RCC 7860 (cell line): ENCODE data around the gene NOTCH4.
"Not testable (repeated sequence)": the region's sequence is repeated elsewhere in the genome, so short reads cannot be mapped to it uniquely, and the experiment has no call there.

Experiments used
- DNase-seq: peaks from one replicate; pipeline ENCODE4 v3.0.0-alpha.2; 2015; ENCODE audit warnings: low spot score
- FAIRE-seq: peaks from 2 replicates; lab custom pipeline; 2012; peaks lifted over from hg19 to GRCh38; lab: Jason Lieb, UNC

Gene NOTCH4

DNA sequence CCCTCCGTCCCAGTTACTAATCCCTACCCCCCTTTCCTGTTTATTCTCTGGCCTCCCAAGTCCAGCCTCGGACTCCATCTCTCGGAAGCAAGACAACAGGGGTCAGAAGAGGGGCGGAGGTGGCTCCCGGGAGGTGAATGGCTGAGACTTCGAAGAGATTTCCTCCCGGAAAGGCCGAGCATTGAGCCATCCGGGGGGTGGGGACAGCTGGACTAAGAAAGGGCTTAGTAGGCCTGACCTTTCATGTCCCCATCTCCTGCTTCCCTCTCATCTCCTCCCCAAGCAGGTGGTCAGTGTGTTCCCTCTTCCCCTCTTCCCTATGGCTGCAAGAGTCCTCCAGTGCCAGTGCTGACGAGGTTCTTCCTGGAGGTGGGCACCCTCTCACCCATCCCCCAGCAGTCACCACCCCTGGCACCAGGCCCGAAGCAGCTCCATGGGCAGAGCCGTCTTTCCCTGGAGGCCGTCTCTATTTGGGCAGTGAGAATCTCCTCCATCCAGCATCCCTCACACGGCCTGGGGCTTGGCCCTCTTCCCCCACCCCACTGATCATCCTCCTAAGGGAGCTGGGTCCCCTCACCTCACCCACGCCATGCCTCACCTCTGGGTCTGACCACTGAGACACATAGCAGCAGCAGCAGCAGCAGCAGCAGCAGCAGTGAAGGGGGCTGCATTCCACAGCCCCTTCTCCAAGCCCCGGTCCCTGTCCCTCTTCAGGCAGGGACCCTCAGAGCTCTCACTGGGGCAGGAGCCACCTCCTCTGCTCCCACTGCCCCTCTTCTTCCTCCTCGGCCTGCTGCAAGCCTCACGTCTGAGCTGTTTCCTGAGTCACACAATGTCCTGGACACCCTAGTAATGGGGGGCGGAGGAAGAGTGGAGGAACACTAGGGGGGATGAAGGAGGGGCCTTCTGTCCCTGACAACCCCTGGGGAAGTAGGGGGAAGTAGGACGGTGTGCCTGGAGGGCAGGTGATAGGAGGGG, at the start of gene NOTCH4:
NOTCH4 (minus strand) TSS at position 810 of the 978 bp plus-strand sequence; CDS start at position 671, 139 bp downstream.
- DNase-seq (no peak), FAIRE-seq (no peak)

DNA sequence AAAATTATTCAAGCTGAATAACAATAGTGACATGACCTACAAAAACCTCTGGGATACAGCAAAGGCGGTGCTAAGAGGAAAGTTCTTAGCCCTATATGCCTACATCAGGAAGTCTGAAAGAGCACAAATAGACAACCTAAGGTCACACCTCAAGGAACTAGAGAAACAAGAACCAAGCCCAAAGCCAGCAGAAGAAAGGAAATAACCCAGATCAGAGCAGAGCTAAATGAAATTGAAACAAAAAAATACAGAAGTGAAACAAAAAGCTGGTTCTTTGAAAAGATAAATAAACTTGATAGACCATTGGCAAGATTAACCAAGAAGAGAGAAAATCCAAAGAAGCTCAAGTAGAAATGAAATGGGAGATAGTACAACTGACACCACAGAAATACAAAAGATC, 47.6 kb upstream of the NOTCH4 start:
- FAIRE-seq (no peak), DNase-seq (no peak)

DNA sequence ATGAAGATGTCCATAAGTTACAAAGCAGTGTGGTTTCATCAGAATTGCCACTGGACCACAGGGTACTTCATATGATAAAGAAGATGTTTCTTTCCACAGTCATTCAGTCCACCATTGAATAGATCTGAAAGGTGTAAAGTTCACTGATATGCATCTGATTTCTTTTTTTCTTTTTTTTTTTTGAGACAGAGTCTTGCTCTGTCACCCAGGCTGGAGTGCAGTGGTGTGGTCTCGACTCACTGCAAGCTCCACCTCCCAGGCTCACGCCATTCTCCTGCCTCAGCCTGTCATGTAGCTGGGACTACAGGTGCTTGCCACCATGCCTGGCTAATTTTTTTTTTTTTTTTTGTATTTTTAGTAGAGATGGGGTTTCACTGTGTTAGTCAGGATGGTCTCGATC, 44.6 kb upstream of the NOTCH4 start:
- not testable (repeated sequence) for DNase-seq, FAIRE-seq

DNA sequence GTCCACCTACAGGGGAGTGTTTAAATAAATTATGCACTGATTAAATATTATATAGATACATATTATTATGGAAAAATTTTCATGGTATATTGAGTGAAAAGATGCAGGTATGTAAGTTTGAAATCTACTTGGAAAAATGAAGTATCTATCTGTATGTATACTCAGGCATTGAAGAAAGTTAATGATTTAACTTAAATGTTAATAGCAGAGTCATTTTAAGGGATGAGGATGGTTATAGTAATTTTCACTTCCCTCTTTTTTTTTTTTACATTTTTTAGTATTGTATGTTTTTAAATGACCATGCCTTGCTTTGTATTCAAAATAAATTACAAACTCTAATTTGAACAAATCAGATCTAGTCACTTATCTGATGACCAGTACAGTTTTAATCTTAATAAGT, 43.2 kb upstream of the NOTCH4 start:
- no peak for FAIRE-seq

DNA sequence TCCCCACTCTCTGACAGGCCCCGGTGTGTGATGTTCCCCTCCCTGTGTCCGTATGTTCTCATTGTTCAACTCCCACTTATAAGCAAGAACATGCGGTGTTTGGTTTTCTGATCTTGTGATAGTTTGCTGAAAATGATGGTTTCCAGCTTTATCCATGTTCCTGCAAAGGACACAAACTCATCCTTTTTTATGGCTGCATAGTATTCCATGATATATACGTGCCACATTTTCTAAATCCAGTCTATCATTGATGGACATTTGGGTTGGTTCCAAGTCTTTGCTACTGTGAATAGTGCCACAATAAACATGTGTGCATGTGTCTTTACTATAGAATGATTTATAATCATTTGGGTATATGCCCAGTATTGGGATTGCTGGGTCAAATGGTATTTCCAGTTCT, 33.4 kb upstream of the NOTCH4 start:
- not testable (repeated sequence) for FAIRE-seq, DNase-seq

More for the DNA sequence above, 43.2 kb upstream of the NOTCH4 start:
- DNase-seq = no peak

DNA sequence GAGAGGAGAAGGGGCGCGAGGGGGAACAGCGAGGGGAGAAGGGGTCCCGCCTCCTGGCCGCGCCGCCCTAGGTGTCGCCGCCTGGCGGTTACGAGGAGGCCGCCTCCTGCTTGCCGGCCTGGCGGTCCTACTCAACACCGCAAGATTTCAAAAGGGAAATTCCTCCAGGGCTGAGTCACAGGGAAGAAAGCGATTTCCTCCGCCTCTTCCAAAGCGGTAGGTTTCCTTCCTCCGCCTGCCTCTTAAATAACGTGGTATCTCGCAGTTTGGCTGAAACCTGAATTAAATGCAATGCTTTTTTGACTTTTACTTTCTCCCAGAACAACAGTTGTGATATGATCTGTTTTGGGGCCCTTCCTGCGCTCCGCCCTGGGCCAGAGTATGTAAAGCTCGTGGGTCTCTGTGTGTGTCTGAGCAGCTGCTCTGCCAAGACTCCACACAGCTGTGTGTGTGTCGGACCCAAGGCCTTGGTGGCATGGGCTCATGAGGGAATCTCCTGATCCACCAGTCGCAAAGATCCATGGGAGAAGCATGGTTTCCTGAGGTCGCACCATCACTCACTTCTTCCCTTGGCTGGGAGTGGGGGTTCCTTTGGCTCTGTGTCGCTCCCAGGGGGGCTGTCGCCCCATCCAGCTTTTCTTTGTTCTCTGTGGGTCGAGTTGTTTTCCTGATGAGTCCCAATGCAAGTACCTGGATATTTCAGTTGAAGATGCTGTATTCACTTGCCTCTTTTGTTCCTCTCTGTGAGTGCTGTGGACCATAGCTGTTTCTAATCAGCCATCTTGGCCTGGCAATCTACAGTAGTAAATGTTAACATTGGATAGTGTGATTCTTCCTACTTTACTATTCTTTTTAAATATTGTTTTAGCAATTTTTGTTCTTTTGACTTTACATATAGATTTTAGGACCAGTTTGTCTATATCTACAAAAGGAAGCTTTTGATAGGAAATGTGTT, 31.6 kb upstream of the NOTCH4 start:
- no peak for FAIRE-seq
- DNase-seq = peak; percentile 64

DNA sequence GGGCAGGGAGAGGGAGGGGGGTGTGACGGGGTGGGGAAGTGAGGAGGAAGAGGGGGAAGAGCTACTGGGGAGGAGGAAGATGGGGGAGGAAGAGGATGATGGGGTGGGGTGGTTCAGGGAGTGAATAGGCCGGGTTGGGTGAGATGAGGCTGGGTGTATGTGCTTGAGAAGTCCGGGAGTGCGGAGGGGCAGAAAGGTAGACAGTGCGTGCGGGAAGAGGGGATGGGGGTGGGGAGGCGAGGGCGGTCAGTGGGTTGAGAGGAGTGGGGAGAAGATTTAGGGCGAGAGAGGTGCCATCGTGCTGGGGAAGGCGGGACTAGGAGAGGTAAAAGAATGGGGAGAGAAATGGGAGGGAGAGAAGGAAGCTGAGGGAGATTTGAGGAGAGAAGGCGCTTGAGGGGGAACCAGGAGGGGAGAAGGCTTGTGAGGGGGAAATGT, 30.9 kb upstream of the NOTCH4 start:
- FAIRE-seq (no peak), DNase-seq (no peak)

DNA sequence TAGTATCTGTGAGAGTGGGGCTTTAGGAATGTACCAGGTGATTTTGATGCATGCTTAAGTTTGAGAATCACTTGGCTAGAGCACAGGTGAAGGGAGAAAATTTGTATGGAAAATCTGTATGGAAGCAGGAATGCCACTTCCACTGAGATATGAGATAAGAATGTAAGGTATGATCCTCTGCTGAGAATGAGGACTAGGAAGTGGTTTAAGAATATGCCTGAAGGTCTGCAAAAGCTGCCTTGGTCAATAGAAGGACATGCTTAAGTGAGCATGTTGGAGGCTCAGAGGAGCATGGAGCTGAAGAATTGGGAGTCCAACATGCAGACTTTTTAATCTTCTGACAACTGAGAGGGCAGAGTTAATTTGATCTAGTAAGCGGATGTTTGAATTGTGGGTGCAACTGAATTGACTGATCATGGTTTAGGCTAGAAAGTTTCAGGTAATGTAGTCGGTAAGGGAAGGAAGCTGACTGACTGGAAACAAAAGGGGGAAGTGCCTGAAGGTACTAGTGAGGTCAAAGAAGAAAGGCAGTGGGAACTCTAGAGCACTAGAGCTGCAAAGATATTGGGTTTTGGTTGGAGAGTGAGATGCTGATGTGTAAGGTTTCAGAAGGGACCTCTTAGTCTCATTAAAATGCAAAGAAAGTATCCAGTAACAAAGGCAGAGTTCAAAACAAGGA, 28.6 kb upstream of the NOTCH4 start:
- DNase-seq (no peak), FAIRE-seq (no peak)

DNA sequence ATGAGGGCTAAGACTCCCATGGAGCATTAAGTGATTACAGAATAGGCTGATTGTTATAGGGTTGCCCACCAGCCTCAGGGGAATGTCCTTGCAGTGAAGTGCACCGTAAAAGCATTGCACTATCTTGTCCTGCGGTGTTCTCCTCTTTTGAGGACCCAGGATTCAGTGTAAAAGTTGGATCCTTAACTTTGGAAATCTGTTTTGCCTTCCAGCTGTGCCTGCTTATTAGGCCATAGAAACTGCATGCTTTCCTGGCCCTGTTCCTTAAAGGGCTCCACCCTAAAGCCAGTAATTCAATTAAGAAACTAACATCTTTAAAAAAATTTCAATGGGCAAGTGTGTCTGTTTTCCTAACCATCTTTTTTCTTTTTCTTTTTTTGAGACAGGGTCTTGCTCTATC, 25.4 kb upstream of the NOTCH4 start:
- DNase-seq (no peak), FAIRE-seq (no peak)

DNA sequence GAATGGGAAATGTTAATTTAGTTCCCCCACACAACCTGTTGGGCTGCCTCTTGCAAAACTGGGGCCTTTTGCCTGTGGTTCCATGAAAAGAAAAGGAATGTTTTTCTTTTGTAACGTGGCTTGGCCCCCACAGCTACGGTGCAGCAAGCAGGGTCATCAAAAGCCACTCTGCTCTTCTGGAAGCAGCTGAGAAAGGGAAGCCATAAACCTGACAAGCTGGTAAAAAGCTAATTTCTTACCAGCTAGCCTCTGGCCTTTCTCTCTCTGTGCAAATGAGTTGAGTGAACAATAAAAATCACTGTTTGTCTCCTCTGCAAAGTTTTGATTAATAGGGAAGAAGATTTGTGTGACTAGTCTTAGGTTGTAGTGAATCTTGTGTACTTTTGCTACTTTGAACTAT, 23.5 kb upstream of the NOTCH4 start:
- FAIRE-seq = no peak
- no peak for DNase-seq

DNA sequence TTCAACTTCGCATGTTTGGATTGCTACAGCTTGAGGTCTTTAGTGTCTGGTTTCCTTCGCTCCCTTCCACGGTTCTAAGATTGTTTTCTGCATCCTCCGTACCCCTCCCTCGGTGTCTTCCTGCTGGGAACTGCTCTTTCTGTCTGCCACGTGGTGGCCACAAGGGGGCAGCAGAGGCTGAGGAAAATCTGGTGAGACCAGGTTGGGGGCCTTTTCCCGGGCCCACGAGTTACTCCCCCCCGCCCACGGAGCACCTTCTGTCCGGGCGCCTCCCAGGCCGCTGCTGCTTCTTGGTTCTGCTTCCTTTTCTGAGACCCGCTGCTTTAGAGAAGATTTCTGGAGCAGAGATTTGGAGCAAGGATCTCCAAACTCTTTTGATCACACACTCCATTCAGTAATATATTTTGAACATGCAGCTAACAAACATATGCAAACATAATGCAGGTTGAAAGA, 21.1 kb upstream of the NOTCH4 start:
- DNase-seq (peak; percentile 28), FAIRE-seq (no peak)

DNA sequence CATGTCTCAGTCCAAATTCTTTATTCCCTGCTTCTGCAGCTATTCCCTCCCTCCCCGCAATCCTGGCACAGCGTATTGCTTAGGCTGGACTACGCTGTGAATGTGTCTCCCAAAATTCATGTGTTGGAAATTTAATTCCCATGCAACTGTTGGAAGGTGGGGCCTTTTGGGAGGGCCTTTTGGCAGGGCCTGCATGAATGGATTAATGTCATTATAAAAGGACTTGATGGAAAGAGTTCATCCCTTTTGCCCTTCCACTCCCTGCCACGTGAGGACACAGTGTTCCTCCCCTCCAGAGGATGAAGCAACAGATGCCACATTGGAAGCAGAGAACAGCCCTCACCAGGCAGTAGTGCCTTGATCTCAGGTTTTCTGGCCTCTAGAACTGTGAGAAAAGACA, 20.4 kb upstream of the NOTCH4 start:
- DNase-seq (no peak), FAIRE-seq (no peak)

DNA sequence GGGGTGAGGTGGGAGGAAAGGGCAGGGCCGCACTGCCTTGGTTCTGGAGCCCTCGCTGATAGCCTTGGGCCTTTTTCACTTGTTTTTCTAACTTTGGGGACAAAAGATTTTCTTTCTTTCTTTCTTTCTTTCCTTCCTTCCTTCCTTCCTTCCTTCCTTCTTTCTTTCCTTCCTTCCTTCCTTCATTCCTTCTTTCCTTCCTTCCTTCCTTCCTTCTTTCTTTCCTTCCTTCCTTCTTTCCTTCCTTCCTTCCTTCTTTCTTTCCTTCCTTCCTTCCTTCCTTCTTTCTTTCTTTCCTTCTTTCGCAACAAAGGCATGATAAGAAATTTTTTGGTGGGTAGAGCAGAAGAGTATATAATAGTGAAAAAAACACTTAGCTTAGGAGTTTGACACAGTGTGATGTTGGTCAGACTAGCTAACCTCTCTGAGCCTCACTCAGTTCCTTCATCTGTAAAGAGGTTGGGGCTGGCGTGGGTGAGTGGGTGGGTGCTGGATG, 18.5 kb upstream of the NOTCH4 start:
- DNase-seq, FAIRE-seq: not testable (repeated sequence)

DNA sequence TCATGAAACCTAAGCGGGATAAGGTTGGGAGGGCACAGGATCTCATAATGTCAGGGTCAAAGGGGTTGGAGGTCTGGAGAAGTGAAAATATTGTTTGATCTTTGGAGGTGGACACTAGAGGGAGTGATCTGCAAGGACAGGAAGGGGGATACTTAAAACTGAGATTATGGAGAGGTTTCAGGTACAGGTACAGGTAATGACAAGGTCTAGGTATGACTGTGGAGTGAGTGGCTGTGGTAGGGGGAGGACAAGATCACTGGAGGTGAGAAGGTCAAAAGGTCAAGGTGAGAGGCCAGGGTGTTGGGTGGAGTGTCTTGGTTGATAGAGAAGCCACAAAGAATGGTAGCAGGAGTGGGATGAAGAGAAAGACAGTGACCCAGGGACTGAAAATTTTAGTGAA, 16.8 kb upstream of the NOTCH4 start:
- FAIRE-seq (no peak), DNase-seq (no peak)

DNA sequence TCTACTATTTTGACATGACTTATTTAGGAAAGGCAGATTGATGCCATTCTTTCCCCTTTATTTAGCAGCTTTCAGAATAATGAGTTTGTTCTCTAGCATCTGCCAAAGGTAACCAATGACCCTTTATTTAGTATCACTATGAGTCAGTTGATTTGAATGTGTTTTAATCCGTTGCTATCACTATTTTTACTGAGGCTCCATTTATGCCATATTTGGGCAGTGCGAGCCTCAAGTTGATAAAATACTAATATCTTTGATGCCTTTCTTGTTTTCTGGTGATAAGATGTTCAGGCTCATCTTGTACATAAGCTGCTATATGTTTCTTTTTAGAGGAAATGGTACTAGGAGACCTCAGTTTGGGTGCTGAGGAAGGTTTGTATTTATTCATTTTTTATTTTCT, 15.6 kb upstream of the NOTCH4 start:
- DNase-seq (no peak), FAIRE-seq (no peak)

DNA sequence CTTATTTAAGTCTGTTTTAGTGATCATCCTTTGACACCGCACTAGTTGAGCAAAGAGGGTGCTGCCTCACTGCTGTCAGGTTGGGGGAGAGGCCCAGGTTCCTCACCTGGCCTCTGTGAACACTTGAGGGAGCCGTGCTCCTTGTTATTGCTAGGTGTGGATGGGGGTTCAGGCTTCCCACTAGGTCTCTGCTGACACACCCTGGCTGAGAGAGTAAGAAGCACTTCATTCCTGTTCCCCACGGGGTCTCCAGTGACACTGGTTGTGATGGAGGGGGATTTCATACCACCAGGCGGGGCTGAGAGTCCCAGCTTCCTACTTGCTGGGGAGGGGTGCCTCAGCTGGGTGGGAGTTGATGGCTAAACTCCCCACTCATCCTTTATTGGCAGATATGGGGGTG, 11.1 kb upstream of the NOTCH4 start:
- DNase-seq = no peak
- FAIRE-seq = no peak

DNA sequence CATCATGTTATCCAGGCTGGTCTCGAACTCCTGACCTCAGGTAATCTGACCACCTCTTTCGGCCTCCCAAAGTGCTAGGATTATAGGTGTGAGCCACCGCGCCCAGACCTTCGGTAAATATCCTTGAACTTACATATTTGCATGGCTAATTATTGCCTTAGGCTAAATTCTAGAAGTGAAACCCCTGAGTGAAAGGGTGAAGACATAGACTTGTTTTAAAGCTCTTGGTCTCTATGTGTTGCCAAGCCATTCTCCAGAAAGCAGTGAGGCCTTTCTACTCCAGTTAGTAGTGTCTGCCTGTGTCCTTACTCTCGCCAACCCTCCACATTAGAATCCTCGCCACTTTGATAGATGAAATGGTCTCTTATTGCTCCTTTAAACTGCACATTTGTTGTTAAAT, 2.6 kb upstream of the NOTCH4 start:
- DNase-seq (no peak), FAIRE-seq (no peak)

DNA sequence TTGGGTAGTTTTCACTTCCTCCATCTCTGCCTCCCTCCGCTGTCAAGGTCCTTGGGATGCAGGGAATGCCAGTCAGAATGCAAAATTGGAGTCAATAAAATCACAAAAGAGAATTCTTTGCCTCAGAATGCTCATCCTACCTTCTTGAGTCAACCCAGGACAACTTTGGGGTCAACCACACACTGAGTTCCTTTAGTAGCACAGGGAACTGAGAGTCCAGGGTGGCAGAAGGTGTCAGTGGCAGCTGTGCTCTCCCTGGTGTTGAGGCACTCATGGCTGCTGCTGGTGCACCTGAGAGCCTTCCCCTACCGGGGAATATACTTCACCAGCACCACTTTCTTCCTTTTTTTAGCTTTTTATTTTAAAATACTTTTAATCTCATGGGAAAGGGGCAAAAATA, 829 bp upstream of the NOTCH4 start:
- DNase-seq (no peak), FAIRE-seq (no peak)

DNA sequence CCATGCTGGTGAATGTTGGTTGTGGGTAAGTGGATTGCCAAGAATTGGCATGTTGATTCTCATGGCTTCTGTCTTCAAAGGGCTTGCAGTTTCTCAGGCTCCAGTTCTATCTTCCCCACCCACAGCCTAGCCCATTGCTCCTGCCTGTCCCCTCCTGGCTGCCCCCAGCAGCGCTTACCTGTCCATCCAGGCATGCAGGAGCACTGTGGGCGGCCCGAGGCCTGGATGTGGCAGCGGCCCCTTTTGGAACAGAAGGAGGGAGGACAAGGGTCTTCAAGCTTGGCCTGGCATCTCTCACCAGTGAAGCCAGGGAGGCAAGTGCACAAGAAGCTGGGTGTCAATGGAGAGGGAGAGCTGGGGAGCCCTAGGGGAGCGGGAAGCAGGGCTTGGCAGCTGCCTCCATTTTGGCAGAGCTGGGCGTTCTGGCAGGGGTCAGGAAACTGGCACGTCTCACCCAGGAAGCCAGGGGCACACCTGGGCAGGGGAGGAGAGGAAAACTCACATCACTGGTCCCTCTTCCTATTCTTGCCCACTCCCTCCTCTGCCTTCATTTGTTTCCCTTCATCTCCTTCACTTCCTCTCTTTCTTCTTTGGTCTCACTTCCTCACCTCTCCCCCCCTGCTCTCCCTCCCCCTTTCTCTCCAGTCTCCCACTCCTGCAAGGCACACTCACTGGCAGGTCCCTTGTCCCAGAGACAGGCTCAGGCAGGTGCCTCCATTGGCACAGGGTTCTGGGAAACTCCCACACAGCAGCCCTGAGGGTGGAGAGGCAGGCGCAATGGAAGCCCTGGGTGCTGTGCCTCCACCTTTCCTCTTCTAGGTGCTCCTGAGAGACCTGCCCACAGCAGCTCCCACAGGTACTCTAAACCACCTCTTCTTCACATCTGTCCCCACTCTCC, 1.3 kb downstream of the NOTCH4 start:
- FAIRE-seq = no peak
- DNase-seq = no peak

DNA sequence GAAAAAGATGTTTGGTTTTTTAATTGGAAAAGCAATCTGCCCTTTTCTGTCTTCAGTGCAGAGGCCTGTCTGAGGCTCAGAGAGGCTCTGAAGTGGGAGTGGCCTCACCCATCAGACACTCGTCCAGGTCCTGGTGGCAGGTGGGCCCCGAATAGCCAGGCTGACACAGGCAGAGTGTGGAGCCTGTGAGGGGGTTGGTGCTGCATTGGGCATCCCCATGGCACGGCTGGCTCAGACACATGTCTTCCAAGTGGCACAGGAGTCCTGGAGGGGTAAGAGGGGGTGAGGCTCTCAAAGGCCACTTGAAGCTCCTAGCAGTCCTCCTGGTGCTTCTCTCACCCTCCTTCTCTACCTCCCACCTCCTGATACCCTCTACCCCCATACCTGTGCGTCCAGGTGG, 3.8 kb downstream of the NOTCH4 start:
- no peak for DNase-seq
- FAIRE-seq = no peak
